GM10266 (cell line): ENCODE results near the gene DYSF.

ENCODE experiments used
- DNase-seq: peaks from one replicate; pipeline ENCODE4 v3.0.0; 2012; ENCODE audit errors: extremely low spot score
- TF ChIP-seq, protein P1 (sequence below): IDR thresholded peaks from 2 replicates; pipeline ENCODE4 v1.5.1; 2012; ENCODE audit warnings: mild to moderate bottlenecking, low read depth; ENCODE audit not compliant: control insufficient read depth, insufficient read depth; ENCODE audit errors: missing control alignments

The DYSF gene

DNA sequence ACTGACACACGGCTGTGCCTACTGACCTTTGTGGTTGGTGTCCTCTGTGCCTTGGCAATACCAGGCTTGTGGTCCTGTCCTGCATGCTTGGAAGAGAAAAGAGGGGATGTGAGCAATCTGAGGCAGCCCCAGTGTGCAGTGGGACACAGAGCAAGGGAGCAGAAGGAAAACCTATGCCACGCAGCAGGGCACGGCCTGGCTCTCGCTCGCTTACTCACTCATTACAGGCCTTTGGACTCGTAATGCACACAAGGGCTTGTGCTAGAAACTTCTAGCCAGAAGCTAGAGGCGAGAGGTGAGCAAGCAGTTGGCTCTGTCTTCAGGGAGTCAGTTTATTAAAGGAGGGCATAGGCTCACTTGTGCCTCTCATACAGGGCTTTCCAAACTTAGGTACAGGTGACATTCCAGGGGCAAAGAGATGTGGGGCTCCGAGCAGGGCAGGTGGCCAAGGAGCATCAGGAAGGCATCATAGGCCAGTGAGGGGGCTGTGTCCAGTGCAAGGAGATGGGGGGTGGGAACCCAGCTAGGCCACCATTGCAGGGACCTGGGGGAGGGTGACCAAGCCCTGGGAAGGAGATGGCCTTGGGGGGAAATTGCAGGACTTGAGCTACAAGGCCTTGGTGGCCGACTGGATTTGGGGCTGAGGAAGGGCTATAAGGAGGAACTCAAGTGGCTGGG lies 100.8 kb downstream of the DYSF start:
- DNase-seq: no peak
- TF ChIP-seq, protein P1, sequence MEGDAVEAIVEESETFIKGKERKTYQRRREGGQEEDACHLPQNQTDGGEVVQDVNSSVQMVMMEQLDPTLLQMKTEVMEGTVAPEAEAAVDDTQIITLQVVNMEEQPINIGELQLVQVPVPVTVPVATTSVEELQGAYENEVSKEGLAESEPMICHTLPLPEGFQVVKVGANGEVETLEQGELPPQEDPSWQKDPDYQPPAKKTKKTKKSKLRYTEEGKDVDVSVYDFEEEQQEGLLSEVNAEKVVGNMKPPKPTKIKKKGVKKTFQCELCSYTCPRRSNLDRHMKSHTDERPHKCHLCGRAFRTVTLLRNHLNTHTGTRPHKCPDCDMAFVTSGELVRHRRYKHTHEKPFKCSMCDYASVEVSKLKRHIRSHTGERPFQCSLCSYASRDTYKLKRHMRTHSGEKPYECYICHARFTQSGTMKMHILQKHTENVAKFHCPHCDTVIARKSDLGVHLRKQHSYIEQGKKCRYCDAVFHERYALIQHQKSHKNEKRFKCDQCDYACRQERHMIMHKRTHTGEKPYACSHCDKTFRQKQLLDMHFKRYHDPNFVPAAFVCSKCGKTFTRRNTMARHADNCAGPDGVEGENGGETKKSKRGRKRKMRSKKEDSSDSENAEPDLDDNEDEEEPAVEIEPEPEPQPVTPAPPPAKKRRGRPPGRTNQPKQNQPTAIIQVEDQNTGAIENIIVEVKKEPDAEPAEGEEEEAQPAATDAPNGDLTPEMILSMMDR: no peak

DNA sequence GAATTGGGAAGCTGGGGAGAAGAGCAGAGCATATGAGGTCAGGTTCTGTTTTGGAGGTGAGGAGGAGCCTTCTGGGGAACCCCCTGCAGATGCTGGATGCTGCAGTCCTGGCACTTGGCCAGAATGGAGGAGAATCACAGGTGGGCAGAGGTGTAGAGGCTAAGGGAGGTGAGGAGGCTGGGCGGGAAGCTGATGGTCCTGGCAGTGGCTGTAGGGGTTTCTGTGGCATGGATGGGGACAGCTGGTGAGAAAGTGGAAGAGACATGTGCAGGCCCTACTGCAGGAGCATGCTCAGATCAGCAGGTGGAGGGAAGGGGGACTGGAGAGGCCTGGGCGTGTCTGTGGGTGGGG lies 101.3 kb downstream of the DYSF start:
- no peak for DNase-seq
- TF ChIP-seq, protein P1: no peak

GRCh38 chr2:71555798-71556454 lies 102.6 kb downstream of the DYSF start:
- no peak for DNase-seq
- TF ChIP-seq, protein P1: no peak

DNA sequence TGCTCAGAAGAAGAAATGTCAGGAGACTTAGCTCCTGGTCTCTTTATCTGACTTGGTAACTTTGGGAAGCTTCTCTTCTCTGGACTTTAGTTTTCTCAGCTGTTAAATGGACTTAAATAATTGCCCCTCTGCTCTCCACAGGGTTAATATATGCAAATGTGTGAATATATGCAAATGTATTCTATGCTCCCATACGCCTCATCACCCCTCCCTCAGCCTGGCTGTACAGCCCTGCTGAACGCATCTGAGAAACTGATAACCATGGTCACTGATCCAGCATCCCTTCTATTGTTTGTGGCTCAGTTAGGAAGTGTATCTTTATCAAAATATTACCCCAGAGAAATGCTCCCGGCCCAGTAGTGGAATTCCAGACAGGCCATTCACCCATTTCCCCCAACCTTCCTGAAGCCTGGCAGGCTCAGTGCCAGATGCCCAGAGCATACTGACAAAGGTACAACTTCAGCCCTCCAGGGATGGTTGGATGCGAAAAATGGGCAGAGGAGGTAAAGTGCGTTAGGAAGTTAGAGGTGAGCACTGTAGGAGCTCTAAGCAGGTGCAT lies 103.4 kb downstream of the DYSF start:
- no peak for DNase-seq
- TF ChIP-seq, protein P1: no peak

- DNase-seq: no peak
- TF ChIP-seq, protein P1: no peak
Observed at GRCh38 chr2:71557321-71557720, 104.0 kb downstream of the DYSF start.

- TF ChIP-seq, protein P1: no peak
Observed at GRCh38 chr2:71558300-71559051, 105.1 kb downstream of the DYSF start.

More at GRCh38 chr2:71558300-71559051, 105.1 kb downstream of the DYSF start:
- DNase-seq: no peak
